ENCODE measurements around the gene UNC45B.

GRCh38 chr17:35135322-35135721, 12.3 kb upstream of the UNC45B start:
- TF ChIP-seq POLR2A (IDR thresholded peaks at IDR 0.05) = no peak
- TF ChIP-seq CTCF (IDR thresholded peaks at IDR 0.05) = no peak

All from testis (tissue), 2 donors.